ENCODE results near the gene SLPI. TPM values are rescaled to one million over a fixed set of nuclear protein-coding genes. Genes with fewer than 3 reads are reported as not detected.

Gene SLPI
- total RNA-seq, 1 experiment from 2014 or later, result 1.5 TPM

DNA sequence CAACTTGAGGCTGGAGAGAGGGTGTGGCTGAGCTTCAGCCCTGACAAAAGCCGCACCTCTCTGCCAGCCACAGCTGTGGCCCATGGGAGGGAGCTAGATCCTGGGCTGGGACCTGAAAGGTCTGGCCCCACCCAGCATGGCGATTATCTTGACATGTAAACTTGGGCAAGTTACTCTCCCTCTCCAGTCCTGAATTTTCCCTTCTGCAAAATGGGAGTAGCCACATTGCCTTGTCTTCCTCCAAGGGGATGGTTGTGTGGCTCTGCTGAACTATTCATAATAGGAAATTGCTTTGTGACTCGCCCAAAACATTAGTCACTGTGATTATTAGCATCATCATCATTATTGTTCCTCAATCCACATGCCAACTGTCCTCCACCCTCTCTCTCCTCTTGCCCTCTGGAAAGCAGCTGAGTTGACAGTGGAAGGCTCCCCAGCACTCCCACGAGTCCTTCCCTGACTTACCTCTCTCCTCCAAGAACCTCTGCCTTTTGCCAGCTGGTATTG is 29.2 kb upstream of the SLPI start:
- DNase-seq (ENCODE audit: low read depth), result no peak
- in situ Hi-C loops (cut with HindIII; ENCODE audit: low pct_unique_long_range_greater_than_20kb, low sequenced_read_pairs), result loop anchor here (25.0 kb wide), 1 partner anchor 171 kb away; the partner anchor contains the start of genes KCNS1, WFDC12 and WFDC5

GRCh38 chr20:45282700-45283550 is 28.6 kb upstream of the SLPI start:
- DNase-seq (ENCODE audit: low read depth), result no peak
- in situ Hi-C loops (cut with HindIII; ENCODE audit: low pct_unique_long_range_greater_than_20kb, low sequenced_read_pairs), result loop anchor here (25.0 kb wide), 1 partner anchor 171 kb away; the partner anchor contains the start of genes KCNS1, WFDC12 and WFDC5

DNA sequence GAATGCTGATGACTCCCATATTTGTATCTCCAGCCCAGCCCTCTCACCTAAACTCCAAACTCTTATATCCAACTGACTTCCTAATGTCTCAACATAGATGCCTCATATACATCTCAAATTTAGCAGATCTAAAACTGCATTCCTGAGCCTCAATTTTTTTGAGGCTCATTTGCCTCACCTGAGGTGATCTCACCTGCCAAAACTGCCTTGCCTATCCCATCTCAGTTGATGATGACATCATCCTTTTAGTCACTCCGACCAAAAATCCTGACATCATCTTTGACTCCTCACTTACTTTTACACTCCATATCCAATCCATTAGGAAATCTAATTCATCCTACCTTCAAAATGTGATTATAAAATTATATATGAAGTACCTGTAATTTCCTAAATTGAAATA is 25.6 kb upstream of the SLPI start:
- in situ Hi-C loops (cut with HindIII; ENCODE audit: low pct_unique_long_range_greater_than_20kb, low sequenced_read_pairs), result loop anchor here (25.0 kb wide), 1 partner anchor 168 kb away; the partner anchor contains the start of genes KCNS1, WFDC12 and WFDC5
- no peak for DNase-seq (ENCODE audit: low read depth)

DNA sequence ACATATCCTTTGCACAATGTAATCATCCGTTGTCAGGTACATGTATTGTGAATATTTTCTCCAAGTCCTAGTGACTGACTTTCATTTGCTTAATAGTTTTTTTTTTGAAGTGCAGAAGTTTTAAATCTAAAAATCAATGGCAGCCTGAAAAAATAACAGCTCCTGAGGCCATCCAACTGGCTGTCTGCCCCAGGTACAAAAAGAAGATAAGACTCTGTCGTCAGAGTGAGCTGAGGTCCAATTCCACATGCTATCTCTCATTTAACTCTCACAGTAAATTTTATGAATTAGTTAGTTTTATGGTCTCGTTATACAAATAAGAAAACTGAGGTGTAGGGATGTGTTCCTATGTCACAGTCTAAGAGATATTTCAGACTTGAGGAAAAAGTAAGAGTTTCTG is 21.0 kb upstream of the SLPI start:
- in situ Hi-C loops (cut with HindIII; ENCODE audit: low pct_unique_long_range_greater_than_20kb, low sequenced_read_pairs), result loop anchor here (25.0 kb wide), 1 partner anchor 163 kb away; the partner anchor contains the start of genes KCNS1, WFDC12 and WFDC5
- no peak for DNase-seq (ENCODE audit: low read depth)

DNA sequence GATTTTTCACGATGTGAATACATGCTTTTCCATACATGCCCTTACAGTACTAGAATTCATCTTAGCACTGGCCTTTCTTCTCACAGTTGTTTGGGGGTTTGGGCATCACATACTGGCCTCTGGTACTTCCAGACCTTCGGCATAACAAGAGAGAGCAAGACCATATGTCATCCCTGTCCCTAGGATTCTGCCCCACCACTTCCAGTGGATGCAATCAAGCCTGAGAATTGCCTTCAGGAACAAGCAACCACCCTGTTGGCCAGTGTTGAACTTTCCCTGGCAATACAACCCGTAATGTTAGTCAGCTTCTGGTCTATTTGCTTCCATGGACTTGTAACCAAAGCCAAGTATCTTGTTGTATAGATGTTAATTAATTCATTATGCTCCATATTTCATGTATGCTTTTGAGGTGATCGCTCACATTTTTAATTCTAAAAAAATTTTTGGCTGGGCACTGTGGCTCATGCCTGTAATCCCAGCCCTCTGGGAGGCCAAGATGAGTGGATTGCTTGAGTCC is 15.4 kb upstream of the SLPI start:
- no peak for DNase-seq (ENCODE audit: low read depth)
- in situ Hi-C loops (cut with HindIII; ENCODE audit: low pct_unique_long_range_greater_than_20kb, low sequenced_read_pairs), result no loop called here

DNA sequence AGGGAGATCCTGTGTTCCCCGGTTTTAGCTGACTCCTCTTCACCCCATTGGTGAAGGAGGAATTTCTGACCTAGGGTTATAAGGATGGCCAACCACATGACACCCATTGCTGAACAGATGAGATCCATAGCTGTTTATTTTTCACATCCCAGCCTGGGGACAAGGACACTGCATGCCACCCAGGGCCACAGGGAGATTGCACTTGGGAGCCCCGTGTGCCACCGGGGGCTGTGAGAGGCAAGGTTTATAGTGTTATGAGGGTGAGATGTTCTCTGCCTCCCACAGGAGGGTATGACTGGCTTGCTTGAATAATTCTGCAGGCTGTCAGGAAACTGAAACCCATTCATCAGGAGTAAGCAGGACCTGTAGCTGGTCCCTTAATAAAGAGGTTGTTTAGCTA is 14.7 kb upstream of the SLPI start:
- in situ Hi-C loops (cut with HindIII; ENCODE audit: low pct_unique_long_range_greater_than_20kb, low sequenced_read_pairs), result no loop called here
- DNase-seq (ENCODE audit: low read depth), result no peak

DNA sequence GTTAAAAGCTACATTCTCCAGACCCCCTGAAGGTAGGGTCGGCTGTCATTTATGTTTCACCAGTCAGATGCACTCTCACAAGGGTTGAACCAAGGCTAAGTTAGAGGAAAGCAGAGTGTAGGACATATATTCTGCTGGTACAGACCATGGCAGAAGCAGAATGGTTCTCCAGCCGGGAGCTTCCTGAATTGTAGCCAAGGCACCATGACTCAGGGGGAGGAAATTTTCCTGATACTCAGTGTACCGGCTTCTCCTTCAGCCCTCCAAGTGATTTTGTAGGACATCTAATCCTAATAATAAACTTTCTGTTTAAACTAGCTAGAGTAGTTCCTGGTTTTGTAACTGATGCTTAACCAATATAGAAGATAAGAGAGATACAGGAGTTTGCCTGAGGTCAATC is 14.2 kb upstream of the SLPI start:
- in situ Hi-C loops (cut with HindIII; ENCODE audit: low pct_unique_long_range_greater_than_20kb, low sequenced_read_pairs), result no loop called here
- DNase-seq (ENCODE audit: low read depth), result no peak

DNA sequence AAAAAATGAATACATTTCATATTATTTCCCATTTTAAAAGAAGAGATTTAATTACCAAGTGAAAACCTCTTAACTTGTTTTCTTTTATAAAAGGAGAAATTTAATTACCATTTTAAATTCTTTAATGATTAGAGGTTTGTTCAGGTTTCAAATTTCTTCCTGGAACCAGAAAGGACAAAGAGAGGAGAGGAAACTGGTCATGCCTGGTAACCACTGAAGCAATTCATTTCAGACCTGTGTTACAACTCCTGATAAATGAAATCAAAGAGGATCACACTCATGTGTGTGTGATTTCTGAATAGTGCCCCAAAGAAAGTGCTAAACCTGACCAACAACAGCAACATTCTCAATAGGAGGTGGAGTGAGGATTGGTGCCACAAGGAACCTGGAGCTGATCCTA is 12.6 kb upstream of the SLPI start:
- in situ Hi-C loops (cut with HindIII; ENCODE audit: low pct_unique_long_range_greater_than_20kb, low sequenced_read_pairs), result no loop called here

GRCh38 chr20:45263556-45264266 is 9.3 kb upstream of the SLPI start:
- DNase-seq (ENCODE audit: low read depth), result no peak
- in situ Hi-C loops (cut with HindIII; ENCODE audit: low pct_unique_long_range_greater_than_20kb, low sequenced_read_pairs), result no loop called here

More for the DNA sequence above, 12.6 kb upstream of the SLPI start:
- no peak for DNase-seq (ENCODE audit: low read depth)

DNA sequence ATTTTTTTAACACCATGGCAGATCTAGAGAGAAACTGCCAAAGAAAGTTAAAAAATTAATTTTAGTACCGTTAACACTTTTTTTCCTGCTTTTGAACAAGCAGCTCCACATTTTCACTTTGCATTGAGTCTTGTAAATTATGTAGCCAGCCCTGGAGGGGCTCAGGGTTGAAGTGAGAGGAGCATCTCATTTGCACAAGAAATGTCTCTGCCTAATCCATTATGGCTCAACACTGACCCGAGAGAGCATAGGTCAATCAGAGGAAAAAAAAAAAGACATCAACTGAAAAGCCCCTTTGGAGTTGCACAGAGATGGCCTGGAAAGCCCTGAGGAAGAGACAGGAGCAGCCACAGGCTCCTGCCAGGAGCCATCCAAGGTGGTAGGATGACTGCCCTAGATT is 4.3 kb upstream of the SLPI start:
- no peak for DNase-seq (ENCODE audit: low read depth)
- in situ Hi-C loops (cut with HindIII; ENCODE audit: low pct_unique_long_range_greater_than_20kb, low sequenced_read_pairs), result no loop called here

GRCh38 chr20:45258259-45258658 is 3.9 kb upstream of the SLPI start:
- in situ Hi-C loops (cut with HindIII; ENCODE audit: low pct_unique_long_range_greater_than_20kb, low sequenced_read_pairs), result no loop called here
- DNase-seq (ENCODE audit: low read depth), result no peak

DNA sequence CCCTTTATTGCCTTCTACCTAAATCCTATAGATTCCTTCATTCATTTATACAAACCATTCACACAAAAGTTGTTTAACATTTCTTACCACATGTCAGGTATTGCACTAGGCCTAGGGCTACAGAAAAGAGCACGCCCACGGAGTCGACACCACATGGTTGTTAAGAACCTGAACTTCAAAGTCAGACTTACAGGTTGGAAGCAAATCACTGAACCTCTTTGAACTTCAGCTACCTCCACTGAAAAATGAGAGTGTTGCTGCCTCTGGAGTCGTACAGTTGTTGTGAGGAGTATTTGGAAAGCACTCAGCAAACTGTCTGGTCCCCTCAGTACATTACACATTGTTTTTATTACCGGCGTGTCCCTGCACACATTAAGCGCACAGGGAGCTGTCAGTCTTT is 3.3 kb upstream of the SLPI start:
- DNase-seq (ENCODE audit: low read depth), result no peak
- in situ Hi-C loops (cut with HindIII; ENCODE audit: low pct_unique_long_range_greater_than_20kb, low sequenced_read_pairs), result no loop called here

- DNase-seq (ENCODE audit: low read depth), result no peak
- in situ Hi-C loops (cut with HindIII; ENCODE audit: low pct_unique_long_range_greater_than_20kb, low sequenced_read_pairs), result no loop called here
Observed at GRCh38 chr20:45257161-45257560, 2.8 kb upstream of the SLPI start.

GRCh38 chr20:45253261-45253660 is 1.1 kb downstream of the SLPI start:
- in situ Hi-C loops (cut with HindIII; ENCODE audit: low pct_unique_long_range_greater_than_20kb, low sequenced_read_pairs), result no loop called here
- no peak for DNase-seq (ENCODE audit: low read depth)

DNA sequence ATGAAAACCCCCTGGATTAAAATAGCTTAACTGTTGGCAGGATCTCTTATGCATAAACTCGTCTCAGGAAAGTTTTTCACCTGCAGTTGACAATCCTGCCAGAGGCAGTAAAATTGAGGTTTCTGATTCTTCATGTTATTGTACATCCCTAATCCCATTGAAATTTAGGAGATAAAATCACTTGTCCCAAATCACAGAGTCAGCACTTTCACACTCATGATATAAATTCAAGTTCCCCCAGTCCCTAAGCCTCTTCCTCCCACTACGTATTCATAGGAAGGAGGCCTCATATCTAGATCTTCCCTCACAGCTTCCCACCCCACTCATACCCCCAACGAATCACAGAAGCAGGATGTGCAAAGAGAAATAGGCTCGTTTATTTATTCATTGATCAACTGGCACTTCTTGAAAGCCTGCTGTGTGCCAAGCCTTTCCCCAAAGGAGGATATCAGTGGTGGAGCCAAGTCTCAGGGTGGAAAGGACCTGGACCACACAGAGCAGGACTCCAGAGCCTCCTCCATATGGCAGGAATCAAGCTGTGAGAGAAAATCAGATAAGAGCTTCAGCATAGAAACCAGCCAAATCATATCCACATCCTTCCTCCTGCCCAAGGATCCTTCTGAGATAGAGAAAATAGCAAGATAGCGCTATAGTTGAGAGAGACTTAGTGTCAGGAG is 2.3 kb downstream of the SLPI start:
- in situ Hi-C loops (cut with HindIII; ENCODE audit: low pct_unique_long_range_greater_than_20kb, low sequenced_read_pairs), result no loop called here
- DNase-seq (ENCODE audit: low read depth), result no peak

GRCh38 chr20:45248609-45249008 is 5.8 kb downstream of the SLPI start:
- in situ Hi-C loops (cut with HindIII; ENCODE audit: low pct_unique_long_range_greater_than_20kb, low sequenced_read_pairs), result no loop called here
- no peak for DNase-seq (ENCODE audit: low read depth)

GRCh38 chr20:45247865-45248264 is 6.5 kb downstream of the SLPI start:
- in situ Hi-C loops (cut with HindIII; ENCODE audit: low pct_unique_long_range_greater_than_20kb, low sequenced_read_pairs), result no loop called here

GRCh38 chr20:45246109-45246508 is 8.3 kb downstream of the SLPI start:
- in situ Hi-C loops (cut with HindIII; ENCODE audit: low pct_unique_long_range_greater_than_20kb, low sequenced_read_pairs), result no loop called here
- no peak for DNase-seq (ENCODE audit: low read depth)

More at GRCh38 chr20:45247865-45248264, 6.5 kb downstream of the SLPI start:
- no peak for DNase-seq (ENCODE audit: low read depth)
